ENCODE measurements around the gene MSH3.

Gene MSH3

GRCh38 chr5:80804332-80804731 is 149.9 kb downstream of the MSH3 start:
- Histone ChIP-seq H3K27ac (ENCODE audit: low read depth, low read length) (no peak overlapping the region), H3K79me2 (ENCODE audit: control insufficient read depth, low read length) (no peaks in the 10 kb centered on the region), H3K9me3 (ENCODE audit: control insufficient read depth, insufficient read depth, low read length) (no peaks in the 10 kb centered on the region), H3K4me1 (ENCODE audit: control insufficient read depth, low read length) (no peaks in the 10 kb centered on the region), H3K4me2 (ENCODE audit: low read length) (no peak overlapping the region), H3F3A (ENCODE audit: control insufficient read depth, insufficient read depth) (no peaks in the 10 kb centered on the region), H4K20me1 (ENCODE audit: control insufficient read depth, insufficient read depth, low read depth, low read length) (no peaks in the 10 kb centered on the region), H3K36me3 (ENCODE audit: control insufficient read depth, low read length) (peaks cover 17% of the 10 kb centered on the region), H3K27me3 (ENCODE audit: control insufficient read depth, low read length) (no peaks in the 10 kb centered on the region), H3K4me3 (ENCODE audit: low read length) (no peak overlapping the region), H3K9me2 (replicated peaks; ENCODE audit: control insufficient read depth, low read length) (no peaks in the 10 kb centered on the region)
- TF ChIP-seq CTCF (IDR thresholded peaks at IDR 0.05; ENCODE audit: low read depth, low read length, poor library complexity, severe bottlenecking) (no peak), EZH2phosphoT487 (IDR thresholded peaks at IDR 0.05; ENCODE audit: borderline replicate concordance, low read length) (no peak)

GRCh38 chr5:80805038-80805437 is 150.6 kb downstream of the MSH3 start:
- Histone ChIP-seq H3F3A (ENCODE audit: control insufficient read depth, insufficient read depth) (no peaks in the 10 kb centered on the region), H3K9me2 (replicated peaks; ENCODE audit: control insufficient read depth, low read length) (no peaks in the 10 kb centered on the region), H3K27me3 (ENCODE audit: control insufficient read depth, low read length) (no peaks in the 10 kb centered on the region), H3K36me3 (ENCODE audit: control insufficient read depth, low read length) (peaks cover 15% of the 10 kb centered on the region), H3K4me3 (ENCODE audit: low read length) (no peak overlapping the region), H3K9me3 (ENCODE audit: control insufficient read depth, insufficient read depth, low read length) (no peaks in the 10 kb centered on the region), H3K79me2 (ENCODE audit: control insufficient read depth, low read length) (no peaks in the 10 kb centered on the region), H3K27ac (ENCODE audit: low read depth, low read length) (no peak overlapping the region), H3K4me1 (ENCODE audit: control insufficient read depth, low read length) (no peaks in the 10 kb centered on the region), H4K20me1 (ENCODE audit: control insufficient read depth, insufficient read depth, low read depth, low read length) (no peaks in the 10 kb centered on the region), H3K4me2 (ENCODE audit: low read length) (no peak overlapping the region)
- TF ChIP-seq CTCF (IDR thresholded peaks at IDR 0.05; ENCODE audit: low read depth, low read length, poor library complexity, severe bottlenecking) = no peak
- no peak for TF ChIP-seq EZH2phosphoT487 (IDR thresholded peaks at IDR 0.05; ENCODE audit: borderline replicate concordance, low read length)

GRCh38 chr5:80806929-80807328 is 152.5 kb downstream of the MSH3 start:
- no peak for TF ChIP-seq CTCF (IDR thresholded peaks at IDR 0.05; ENCODE audit: low read depth, low read length, poor library complexity, severe bottlenecking)
- TF ChIP-seq EZH2phosphoT487 (IDR thresholded peaks at IDR 0.05; ENCODE audit: borderline replicate concordance, low read length) = no peak
- Histone ChIP-seq H3K36me3 (ENCODE audit: control insufficient read depth, low read length) (peaks cover 15% of the 10 kb centered on the region), H3K4me1 (ENCODE audit: control insufficient read depth, low read length) (no peaks in the 10 kb centered on the region), H3F3A (ENCODE audit: control insufficient read depth, insufficient read depth) (no peaks in the 10 kb centered on the region), H3K79me2 (ENCODE audit: control insufficient read depth, low read length) (no peaks in the 10 kb centered on the region), H3K4me2 (ENCODE audit: low read length) (no peak overlapping the region), H3K9me3 (ENCODE audit: control insufficient read depth, insufficient read depth, low read length) (no peaks in the 10 kb centered on the region), H3K27me3 (ENCODE audit: control insufficient read depth, low read length) (no peaks in the 10 kb centered on the region), H3K27ac (ENCODE audit: low read depth, low read length) (no peak overlapping the region), H4K20me1 (ENCODE audit: control insufficient read depth, insufficient read depth, low read depth, low read length) (no peaks in the 10 kb centered on the region), H3K4me3 (ENCODE audit: low read length) (no peak overlapping the region), H3K9me2 (replicated peaks; ENCODE audit: control insufficient read depth, low read length) (no peaks in the 10 kb centered on the region)

GRCh38 chr5:80809451-80809850 is 155.0 kb downstream of the MSH3 start:
- no peaks in the 10 kb centered on the region for H3K9me3 ChIP-seq (ENCODE audit: control insufficient read depth, insufficient read depth, low read length)
- H3K4me1 ChIP-seq (ENCODE audit: control insufficient read depth, low read length) = no peaks in the 10 kb centered on the region
- no peak overlapping the region for H3K4me2 ChIP-seq (ENCODE audit: low read length)
- H3K4me3 ChIP-seq (ENCODE audit: low read length) = no peak overlapping the region
- TF ChIP-seq EZH2phosphoT487 (IDR thresholded peaks at IDR 0.05; ENCODE audit: borderline replicate concordance, low read length) (no peak), CTCF (IDR thresholded peaks at IDR 0.05; ENCODE audit: low read depth, low read length, poor library complexity, severe bottlenecking) (no peak)
- no peaks in the 10 kb centered on the region for H3K9me2 ChIP-seq (replicated peaks; ENCODE audit: control insufficient read depth, low read length)
- no peak overlapping the region for H3K27ac ChIP-seq (ENCODE audit: low read depth, low read length)
- H3F3A ChIP-seq (ENCODE audit: control insufficient read depth, insufficient read depth) = no peaks in the 10 kb centered on the region
- H4K20me1 ChIP-seq (ENCODE audit: control insufficient read depth, insufficient read depth, low read depth, low read length) = no peaks in the 10 kb centered on the region
- H3K27me3 ChIP-seq (ENCODE audit: control insufficient read depth, low read length) = no peaks in the 10 kb centered on the region
- no peaks in the 10 kb centered on the region for H3K79me2 ChIP-seq (ENCODE audit: control insufficient read depth, low read length)
- H3K36me3 ChIP-seq (ENCODE audit: control insufficient read depth, low read length) = peaks cover 18% of the 10 kb centered on the region
